ENCODE measurements around the gene SUCLG2.

Gene SUCLG2

GRCh38 chr3:67509471-67510075 lies 144.8 kb downstream of the SUCLG2 start:
- Histone ChIP-seq H3K4me1 (ENCODE audit: control insufficient read depth, insufficient read depth, low read length, poor library complexity, severe bottlenecking) (no peaks in the 10 kb centered on the region), H3K27me3 (replicated peaks; ENCODE audit: control insufficient read depth, insufficient read depth, low read length, poor library complexity, severe bottlenecking) (no peaks in the 10 kb centered on the region), H3K4me3 (ENCODE audit: insufficient read depth, low read depth, low read length, poor library complexity, severe bottlenecking) (no peak overlapping the region), H3K36me3 (ENCODE audit: control insufficient read depth, insufficient read depth, low read length) (peaks cover 24% of the 10 kb centered on the region), H3K27ac (ENCODE audit: insufficient read depth, low read length, poor library complexity, severe bottlenecking) (no peak overlapping the region), H3K9me3 (ENCODE audit: control insufficient read depth, low read length) (no peaks in the 10 kb centered on the region)
- DNase-seq: no peak

DNA sequence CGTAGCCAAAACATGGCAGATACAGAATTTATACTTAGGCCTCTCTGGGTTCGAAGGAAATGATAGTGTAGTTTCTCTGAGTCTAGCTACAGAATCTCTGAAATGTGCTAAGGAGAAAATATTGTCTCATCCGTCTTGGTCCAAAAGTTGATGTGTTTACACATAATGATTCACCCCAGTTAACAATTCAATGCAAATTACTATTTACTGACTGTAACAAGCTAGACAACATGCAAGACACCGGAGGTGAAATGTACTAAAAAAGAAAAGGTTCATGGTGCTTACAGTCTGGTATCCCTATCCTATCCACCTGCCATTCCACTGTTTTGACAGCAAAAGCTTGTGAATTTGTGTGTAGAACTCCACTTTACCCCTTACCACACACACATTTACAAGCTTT lies 146.8 kb downstream of the SUCLG2 start:
- H3K27ac ChIP-seq (ENCODE audit: insufficient read depth, low read length, poor library complexity, severe bottlenecking): no peak overlapping the region
- H3K9me3 ChIP-seq (ENCODE audit: control insufficient read depth, low read length): no peaks in the 10 kb centered on the region
- DNase-seq: no peak
- H3K4me1 ChIP-seq (ENCODE audit: control insufficient read depth, insufficient read depth, low read length, poor library complexity, severe bottlenecking): no peaks in the 10 kb centered on the region
- peaks cover 25% of the 10 kb centered on the region for H3K36me3 ChIP-seq (ENCODE audit: control insufficient read depth, insufficient read depth, low read length)
- H3K4me3 ChIP-seq (ENCODE audit: insufficient read depth, low read depth, low read length, poor library complexity, severe bottlenecking): no peak overlapping the region
- no peaks in the 10 kb centered on the region for H3K27me3 ChIP-seq (replicated peaks; ENCODE audit: control insufficient read depth, insufficient read depth, low read length, poor library complexity, severe bottlenecking)

GRCh38 chr3:67500709-67501108 lies 153.7 kb downstream of the SUCLG2 start:
- no peak for DNase-seq
- Histone ChIP-seq H3K4me3 (ENCODE audit: insufficient read depth, low read depth, low read length, poor library complexity, severe bottlenecking) (no peak overlapping the region), H3K9me3 (ENCODE audit: control insufficient read depth, low read length) (no peaks in the 10 kb centered on the region), H3K36me3 (ENCODE audit: control insufficient read depth, insufficient read depth, low read length) (peaks cover 16% of the 10 kb centered on the region), H3K27me3 (replicated peaks; ENCODE audit: control insufficient read depth, insufficient read depth, low read length, poor library complexity, severe bottlenecking) (no peaks in the 10 kb centered on the region), H3K4me1 (ENCODE audit: control insufficient read depth, insufficient read depth, low read length, poor library complexity, severe bottlenecking) (no peaks in the 10 kb centered on the region), H3K27ac (ENCODE audit: insufficient read depth, low read length, poor library complexity, severe bottlenecking) (no peak overlapping the region)

GRCh38 chr3:67497746-67498145 lies 156.7 kb downstream of the SUCLG2 start:
- H3K36me3 ChIP-seq (ENCODE audit: control insufficient read depth, insufficient read depth, low read length): peaks cover 26% of the 10 kb centered on the region
- H3K4me1 ChIP-seq (ENCODE audit: control insufficient read depth, insufficient read depth, low read length, poor library complexity, severe bottlenecking): no peaks in the 10 kb centered on the region
- H3K9me3 ChIP-seq (ENCODE audit: control insufficient read depth, low read length): no peaks in the 10 kb centered on the region
- DNase-seq: no peak
- no peak overlapping the region for H3K27ac ChIP-seq (ENCODE audit: insufficient read depth, low read length, poor library complexity, severe bottlenecking)
- H3K4me3 ChIP-seq (ENCODE audit: insufficient read depth, low read depth, low read length, poor library complexity, severe bottlenecking): no peak overlapping the region
- no peaks in the 10 kb centered on the region for H3K27me3 ChIP-seq (replicated peaks; ENCODE audit: control insufficient read depth, insufficient read depth, low read length, poor library complexity, severe bottlenecking)

DNA sequence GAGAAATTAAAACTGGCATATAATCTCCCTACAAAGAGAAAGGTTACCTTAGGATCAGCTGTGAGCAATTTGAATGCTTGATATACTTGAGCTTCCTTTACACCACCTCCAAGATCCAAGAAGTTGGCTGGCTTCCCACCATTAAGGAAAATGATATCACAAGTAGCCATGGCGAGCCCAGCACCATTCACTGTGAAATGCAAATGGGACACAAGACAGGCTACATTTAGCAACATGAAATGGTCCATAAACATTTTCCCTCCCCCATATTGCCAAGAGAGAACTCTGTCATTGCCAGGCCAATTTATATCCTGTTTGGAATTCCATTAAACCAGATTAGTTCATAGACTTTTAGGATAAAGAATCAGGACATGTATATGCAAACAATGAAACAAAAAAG lies 158.7 kb downstream of the SUCLG2 start:
- H3K4me1 ChIP-seq (ENCODE audit: control insufficient read depth, insufficient read depth, low read length, poor library complexity, severe bottlenecking): no peaks in the 10 kb centered on the region
- no peaks in the 10 kb centered on the region for H3K27me3 ChIP-seq (replicated peaks; ENCODE audit: control insufficient read depth, insufficient read depth, low read length, poor library complexity, severe bottlenecking)
- peaks cover 26% of the 10 kb centered on the region for H3K36me3 ChIP-seq (ENCODE audit: control insufficient read depth, insufficient read depth, low read length)
- no peak for DNase-seq
- H3K27ac ChIP-seq (ENCODE audit: insufficient read depth, low read length, poor library complexity, severe bottlenecking): no peak overlapping the region
- H3K9me3 ChIP-seq (ENCODE audit: control insufficient read depth, low read length): no peaks in the 10 kb centered on the region
- no peak overlapping the region for H3K4me3 ChIP-seq (ENCODE audit: insufficient read depth, low read depth, low read length, poor library complexity, severe bottlenecking)

GRCh38 chr3:67493808-67494207 lies 160.6 kb downstream of the SUCLG2 start:
- H3K27me3 ChIP-seq (replicated peaks; ENCODE audit: control insufficient read depth, insufficient read depth, low read length, poor library complexity, severe bottlenecking): no peaks in the 10 kb centered on the region
- H3K9me3 ChIP-seq (ENCODE audit: control insufficient read depth, low read length): no peaks in the 10 kb centered on the region
- no peak overlapping the region for H3K4me3 ChIP-seq (ENCODE audit: insufficient read depth, low read depth, low read length, poor library complexity, severe bottlenecking)
- peaks cover 26% of the 10 kb centered on the region for H3K36me3 ChIP-seq (ENCODE audit: control insufficient read depth, insufficient read depth, low read length)
- no peak overlapping the region for H3K27ac ChIP-seq (ENCODE audit: insufficient read depth, low read length, poor library complexity, severe bottlenecking)
- no peaks in the 10 kb centered on the region for H3K4me1 ChIP-seq (ENCODE audit: control insufficient read depth, insufficient read depth, low read length, poor library complexity, severe bottlenecking)
- no peak for DNase-seq

- no peak overlapping the region for H3K27ac ChIP-seq (ENCODE audit: insufficient read depth, low read length, poor library complexity, severe bottlenecking)
- H3K36me3 ChIP-seq (ENCODE audit: control insufficient read depth, insufficient read depth, low read length): peaks cover 19% of the 10 kb centered on the region
- no peak for DNase-seq
Measured at GRCh38 chr3:67490658-67491057, 163.8 kb downstream of the SUCLG2 start.

GRCh38 chr3:67489816-67490215 lies 164.6 kb downstream of the SUCLG2 start:
- no peak for DNase-seq
- no peak overlapping the region for H3K4me3 ChIP-seq (ENCODE audit: insufficient read depth, low read depth, low read length, poor library complexity, severe bottlenecking)
- H3K27ac ChIP-seq (ENCODE audit: insufficient read depth, low read length, poor library complexity, severe bottlenecking): no peak overlapping the region
- H3K9me3 ChIP-seq (ENCODE audit: control insufficient read depth, low read length): no peaks in the 10 kb centered on the region
- no peaks in the 10 kb centered on the region for H3K27me3 ChIP-seq (replicated peaks; ENCODE audit: control insufficient read depth, insufficient read depth, low read length, poor library complexity, severe bottlenecking)
- peaks cover 13% of the 10 kb centered on the region for H3K36me3 ChIP-seq (ENCODE audit: control insufficient read depth, insufficient read depth, low read length)
- no peaks in the 10 kb centered on the region for H3K4me1 ChIP-seq (ENCODE audit: control insufficient read depth, insufficient read depth, low read length, poor library complexity, severe bottlenecking)

More at GRCh38 chr3:67490658-67491057, 163.8 kb downstream of the SUCLG2 start:
- H3K4me1 ChIP-seq (ENCODE audit: control insufficient read depth, insufficient read depth, low read length, poor library complexity, severe bottlenecking): no peaks in the 10 kb centered on the region
- no peaks in the 10 kb centered on the region for H3K9me3 ChIP-seq (ENCODE audit: control insufficient read depth, low read length)
- no peaks in the 10 kb centered on the region for H3K27me3 ChIP-seq (replicated peaks; ENCODE audit: control insufficient read depth, insufficient read depth, low read length, poor library complexity, severe bottlenecking)
- no peak overlapping the region for H3K4me3 ChIP-seq (ENCODE audit: insufficient read depth, low read depth, low read length, poor library complexity, severe bottlenecking)

- DNase-seq: no peak
- Histone ChIP-seq H3K27me3 (replicated peaks; ENCODE audit: control insufficient read depth, insufficient read depth, low read length, poor library complexity, severe bottlenecking) (no peaks in the 10 kb centered on the region), H3K27ac (ENCODE audit: insufficient read depth, low read length, poor library complexity, severe bottlenecking) (no peak overlapping the region), H3K36me3 (ENCODE audit: control insufficient read depth, insufficient read depth, low read length) (no peaks in the 10 kb centered on the region), H3K4me3 (ENCODE audit: insufficient read depth, low read depth, low read length, poor library complexity, severe bottlenecking) (no peak overlapping the region), H3K4me1 (ENCODE audit: control insufficient read depth, insufficient read depth, low read length, poor library complexity, severe bottlenecking) (peaks cover 9% of the 10 kb centered on the region), H3K9me3 (ENCODE audit: control insufficient read depth, low read length) (no peaks in the 10 kb centered on the region)
Measured at GRCh38 chr3:67487564-67488114, 166.8 kb downstream of the SUCLG2 start.

- Histone ChIP-seq H3K4me1 (ENCODE audit: control insufficient read depth, insufficient read depth, low read length, poor library complexity, severe bottlenecking) (peaks cover 9% of the 10 kb centered on the region), H3K9me3 (ENCODE audit: control insufficient read depth, low read length) (no peaks in the 10 kb centered on the region), H3K27ac (ENCODE audit: insufficient read depth, low read length, poor library complexity, severe bottlenecking) (no peak overlapping the region), H3K4me3 (ENCODE audit: insufficient read depth, low read depth, low read length, poor library complexity, severe bottlenecking) (no peak overlapping the region), H3K36me3 (ENCODE audit: control insufficient read depth, insufficient read depth, low read length) (no peaks in the 10 kb centered on the region), H3K27me3 (replicated peaks; ENCODE audit: control insufficient read depth, insufficient read depth, low read length, poor library complexity, severe bottlenecking) (no peaks in the 10 kb centered on the region)
- DNase-seq: no peak
Measured at GRCh38 chr3:67486883-67487282, 167.5 kb downstream of the SUCLG2 start.
